B cell (primary cell): ENCODE measurements around the gene SLC22A31. TPM values are rescaled to one million over a fixed set of nuclear protein-coding genes. Genes with fewer than 3 reads are reported as not detected.
A peak's percentile ranks its signal among the peaks of the same experiment; 100 is the strongest.

Experiments
- ATAC-seq: fragments of 200-7000 bp; cut with Tn5 transposase; one replicate; pipeline ENCODE4 v1.10.0; 2021; ENCODE audit warnings: low read depth, mild to moderate bottlenecking, moderate number of reproducible peaks, moderate library complexity
- CTCF ChIA-PET: fragments of 350-600 bp; sonication (Branson Sonifier 250); formaldehyde crosslinking; loops from one replicate; lab custom pipeline; 2021; ENCODE audit warnings: antibody characterized with exemption, inconsistent platforms; lab: Charles Lee
- POLR2A ChIA-PET: fragments of 350-600 bp; sonication (Branson Sonifier 250); formaldehyde crosslinking; loops from one replicate; lab custom pipeline; 2021; ENCODE audit warnings: antibody characterized with exemption; lab: Charles Lee
- DNase-seq: peaks from one replicate; pipeline ENCODE4 v3.0.0; 2013
- H2AFZ ChIP-seq: 2 replicates; pipeline ENCODE4 v1.6.1; 2012; ENCODE audit warnings: mild to moderate bottlenecking, low read depth, low read length; ENCODE audit not compliant: insufficient read depth, poor library complexity, severe bottlenecking
- H3K27ac ChIP-seq, 2 donors: 1 replicate in 1 of 2; 2 replicates in 1 of 2; pipeline ENCODE4 v1.5.1; 2012 to 2013; ENCODE audit warnings: low read length in 2 of 2, mild to moderate bottlenecking in 2 of 2, moderate library complexity in 1 of 2
- H3K27me3 ChIP-seq, 4 experiments: fragments of 200-600 bp in 1 of 4; sonication (generic) in 1 of 4; replicated peaks in 1 of 4; 1 replicate in 2 of 4; 2 replicates in 2 of 4; pipeline versions ENCODE4 v1.6.1 to v1.7.0; 2013 to 2016; ENCODE audit warnings: low read length in 3 of 4, mild to moderate bottlenecking in 2 of 4, mixed read lengths in 1 of 4, moderate library complexity in 1 of 4; ENCODE audit not compliant: insufficient read depth in 4 of 4, control insufficient read depth in 3 of 4; ENCODE audit errors: control extremely low read depth in 1 of 4
- H3K36me3 ChIP-seq, 2 experiments: replicated peaks in 1 of 2; 1 replicate in 1 of 2; 2 replicates in 1 of 2; pipeline versions ENCODE4 v1.6.1 to v1.7.1; 2013; ENCODE audit warnings: low read length in 1 of 2; ENCODE audit not compliant: insufficient read depth in 2 of 2, control insufficient read depth in 1 of 2; ENCODE audit errors: control extremely low read depth in 1 of 2, extremely low read depth in 1 of 2
- H3K4me1 ChIP-seq, 2 donors: fragments of 200-600 bp in 1 of 2; sonication (generic) in 1 of 2; 1 replicate in 1 of 2; 2 replicates in 1 of 2; pipeline versions ENCODE4 v1.5.1 to v1.6.1; 2013 to 2017; ENCODE audit warnings: low read length in 2 of 2; ENCODE audit not compliant: control insufficient read depth in 2 of 2, insufficient read depth in 2 of 2
- H3K4me2 ChIP-seq: replicated peaks from 2 replicates; pipeline ENCODE3; 2012; ENCODE audit warnings: mild to moderate bottlenecking, low read depth, low read length; ENCODE audit not compliant: poor library complexity, severe bottlenecking
- H3K4me3 ChIP-seq, 5 experiments: fragments of 200-600 bp in 1 of 5; sonication (generic) in 1 of 5; 1 replicate in 3 of 5; 2 replicates in 2 of 5; pipeline versions ENCODE4 v1.5.1 to v1.7.0; 2011 to 2016; ENCODE audit warnings: low read length in 4 of 5, mild to moderate bottlenecking in 4 of 5, low read depth in 2 of 5, control low read depth in 1 of 5, moderate library complexity in 1 of 5; ENCODE audit not compliant: insufficient read depth in 1 of 5; ENCODE audit errors: control extremely low read depth in 1 of 5, extremely low read depth in 1 of 5
- H3K79me2 ChIP-seq: fragments of 200-600 bp; sonication (generic); one replicate; pipeline ENCODE4 v1.6.0; 2016; ENCODE audit warnings: low read length; ENCODE audit not compliant: control insufficient read depth, insufficient read depth
- H3K9ac ChIP-seq: fragments of 200-600 bp; sonication (generic); 2 replicates; pipeline ENCODE4 v1.6.1; 2017; ENCODE audit warnings: mild to moderate bottlenecking, low read length, moderate library complexity
- H3K9me3 ChIP-seq, 3 donors: one replicate each; pipeline versions ENCODE4 v1.6.1 to v1.7.1; 2013; ENCODE audit warnings: low read length in 2 of 3; ENCODE audit not compliant: control insufficient read depth in 2 of 3, insufficient read depth in 1 of 3; ENCODE audit errors: control extremely low read depth in 1 of 3
- H4K20me1 ChIP-seq: 2 replicates; pipeline ENCODE4 v1.6.0; 2012; ENCODE audit warnings: mild to moderate bottlenecking, low read length; ENCODE audit not compliant: insufficient read depth, control insufficient read depth, poor library complexity, severe bottlenecking
- H3K27ac Mint-ChIP-seq: one replicate; pipeline ENCODE4 v1.8.0; 2021; ENCODE audit warnings: mixed read lengths
- H3K27me3 Mint-ChIP-seq: one replicate; pipeline ENCODE4 v1.8.0; 2021; ENCODE audit warnings: mixed read lengths
- H3K4me1 Mint-ChIP-seq: one replicate; pipeline ENCODE4 v1.8.0; 2021; ENCODE audit warnings: mixed read lengths
- H3K4me3 Mint-ChIP-seq: one replicate; pipeline ENCODE4 v1.8.0; 2021; ENCODE audit warnings: mixed read lengths
- H3K9me3 Mint-ChIP-seq: one replicate; pipeline ENCODE4 v1.8.0; 2022; ENCODE audit warnings: mixed read lengths; ENCODE audit not compliant: insufficient read depth
- EZH2 ChIP-seq: IDR thresholded peaks from 2 replicates; pipeline ENCODE4 v1.6.1; 2012; ENCODE audit warnings: borderline replicate concordance, low read depth, mild to moderate bottlenecking, moderate library complexity, low read length; ENCODE audit not compliant: insufficient read depth, poor library complexity, severe bottlenecking
- WGBS: methylation state at CpG from one replicate; pipeline ENCODE4 v1.1.5; 2013; ENCODE audit warnings: missing lambda C conversion rate; ENCODE audit not compliant: insufficient coverage; 5-methylcytosine and 5-hydroxymethylcytosine counted together
- intact Hi-C: fragments of 100-400 bp; cut with micrococcal nuclease; formaldehyde crosslinking; loops from one replicate; pipeline ENCODE4 v1.10.0; 2022
- polyA plus RNA-seq: library from polyadenylated mRNA; depleted of rRNA; stranded (reverse); fragments of >200 nt; gene quantifications from 2 replicates; pipeline ENCODE4 v1.2.3, GENCODE V29; 2012
- total RNA-seq, 2 donors: library from RNA; stranded (reverse); fragments of 120-200 nt in 1 of 2; gene quantifications; 1 replicate in 1 of 2; 2 replicates in 1 of 2; pipeline versions ENCODE4 v1.2.3 to v1.2.4, GENCODE V29; 2013 to 2022
- TF ChIP-seq, protein P1 (sequence below): fragments of 200-600 bp; IDR thresholded peaks from one replicate; pipeline ENCODE4 v1.8.0; 2022; ENCODE audit warnings: antibody characterized with exemption, mild to moderate bottlenecking

Gene SLC22A31
- total and polyA plus RNA-seq, 2 donors (not counting 1 experiment from before 2014, with no cell fraction given) = 0.33 TPM; not detected in 1

DNA sequence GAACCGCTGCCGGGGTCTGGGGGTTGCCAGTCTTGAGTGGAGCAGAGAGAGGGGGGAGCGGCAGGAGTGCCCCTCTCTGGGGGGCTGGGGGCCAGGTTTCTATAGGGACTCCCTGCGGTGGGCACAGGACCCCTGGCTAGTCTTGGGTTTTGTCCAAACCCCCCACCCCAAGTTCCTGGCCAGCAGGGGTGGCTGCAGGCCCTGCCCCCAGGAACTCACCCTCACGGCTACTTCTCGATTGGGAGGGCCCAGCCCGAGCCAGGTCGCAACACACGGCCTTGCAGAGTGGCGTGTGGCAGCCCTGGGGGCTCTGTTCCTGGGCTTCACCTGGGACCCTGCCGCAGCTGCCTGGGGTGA lies 28.2 kb downstream of the SLC22A31 start:
- H4K20me1 ChIP-seq = peaks cover 33% of the 10 kb centered on the region
- TF ChIP-seq, protein P1, sequence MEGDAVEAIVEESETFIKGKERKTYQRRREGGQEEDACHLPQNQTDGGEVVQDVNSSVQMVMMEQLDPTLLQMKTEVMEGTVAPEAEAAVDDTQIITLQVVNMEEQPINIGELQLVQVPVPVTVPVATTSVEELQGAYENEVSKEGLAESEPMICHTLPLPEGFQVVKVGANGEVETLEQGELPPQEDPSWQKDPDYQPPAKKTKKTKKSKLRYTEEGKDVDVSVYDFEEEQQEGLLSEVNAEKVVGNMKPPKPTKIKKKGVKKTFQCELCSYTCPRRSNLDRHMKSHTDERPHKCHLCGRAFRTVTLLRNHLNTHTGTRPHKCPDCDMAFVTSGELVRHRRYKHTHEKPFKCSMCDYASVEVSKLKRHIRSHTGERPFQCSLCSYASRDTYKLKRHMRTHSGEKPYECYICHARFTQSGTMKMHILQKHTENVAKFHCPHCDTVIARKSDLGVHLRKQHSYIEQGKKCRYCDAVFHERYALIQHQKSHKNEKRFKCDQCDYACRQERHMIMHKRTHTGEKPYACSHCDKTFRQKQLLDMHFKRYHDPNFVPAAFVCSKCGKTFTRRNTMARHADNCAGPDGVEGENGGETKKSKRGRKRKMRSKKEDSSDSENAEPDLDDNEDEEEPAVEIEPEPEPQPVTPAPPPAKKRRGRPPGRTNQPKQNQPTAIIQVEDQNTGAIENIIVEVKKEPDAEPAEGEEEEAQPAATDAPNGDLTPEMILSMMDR = no peak
- no peak for TF ChIP-seq EZH2
- no peak overlapping the region for H2AFZ ChIP-seq
- peaks cover 6% of the 10 kb centered on the region for H3K79me2 ChIP-seq
- H3K9ac ChIP-seq = no peak overlapping the region
- peaks cover 25 to 36% of the 10 kb centered on the region in 2 donors for H3K4me1 ChIP-seq
- H3K4me2 ChIP-seq = peak overlapping the region; percentile 88
- peaks cover 0 to 31% (median 13%) of the 10 kb centered on the region in 4 experiments for H3K27me3 ChIP-seq
- DNase-seq = no peak
- ChIA-PET POLR2A (no interaction called here), CTCF (no interaction called here)
- H3K4me3 ChIP-seq = no peak overlapping the region
- no peaks in the 10 kb centered on the region for H3K36me3 ChIP-seq
- peaks cover 0 to 5% (median 0%) of the 10 kb centered on the region in 3 donors for H3K9me3 ChIP-seq
- no peak for ATAC-seq
- H3K9me3 Mint-ChIP-seq = no peaks in the 10 kb centered on the region
- WGBS = 90% methylated on average over 8 of the region's 11 CpGs
- no peak overlapping the region for H3K4me3 Mint-ChIP-seq
- no peak overlapping the region for H3K27ac ChIP-seq
- H3K4me1 Mint-ChIP-seq = peaks cover 18% of the 10 kb centered on the region
- intact Hi-C loops = no loop called here
- H3K27ac Mint-ChIP-seq = no peak overlapping the region
- peaks cover 4% of the 10 kb centered on the region for H3K27me3 Mint-ChIP-seq
